Upper lobe of left lung (tissue), 6 donors: Measurements from ENCODE around the gene HAX1. TPM values are rescaled to one million over a fixed set of nuclear protein-coding genes. Genes with fewer than 3 reads are reported as not detected.
"Not testable (repeated sequence)": the region's sequence is repeated elsewhere in the genome, so short reads cannot be mapped to it uniquely, and the experiment has no call there.

Experiments used
- ATAC-seq, 2 donors: fragments of 200-7000 bp; cut with Tn5 transposase; one replicate each; pipeline ENCODE4 v1.9.1; 2022; ENCODE audit warnings: mild to moderate bottlenecking in 2 of 2, moderate library complexity in 2 of 2; ENCODE audit not compliant: low FRiP score in 2 of 2
- DNase-seq, 2 donors: peaks; one replicate each; pipeline ENCODE4 v3.0.0-alpha.2; 2019 to 2020
- H3K27ac ChIP-seq, 4 donors: fragments of 200-600 bp; sonication (generic); one replicate each; pipeline ENCODE4 v1.5.1; 2016 to 2019
- H3K27me3 ChIP-seq, 4 donors: fragments of 200-600 bp; sonication (generic); one replicate each; pipeline ENCODE4 v1.5.1; 2017 to 2019
- H3K36me3 ChIP-seq, 4 donors: fragments of 200-600 bp; sonication (generic); one replicate each; pipeline ENCODE4 v1.5.1; 2016 to 2019
- H3K4me1 ChIP-seq, 4 donors: fragments of 200-600 bp; sonication (generic); one replicate each; pipeline ENCODE4 v1.5.1; 2018 to 2019
- H3K4me3 ChIP-seq, 4 donors: fragments of 200-600 bp; sonication (generic); one replicate each; pipeline ENCODE4 v1.5.1; 2017 to 2019; ENCODE audit warnings: mild to moderate bottlenecking in 2 of 4, moderate library complexity in 1 of 4
- H3K9me3 ChIP-seq, 4 donors: fragments of 200-600 bp; sonication (generic); one replicate each; pipeline ENCODE4 v1.5.1; 2018 to 2019
- EP300 ChIP-seq, 4 donors: sonication (generic); formaldehyde crosslinking; IDR thresholded peaks; one replicate each; pipeline ENCODE4 v1.5.1; 2017; ENCODE audit warnings: antibody characterized with exemption in 4 of 4, control low read depth in 2 of 4
- POLR2A ChIP-seq, 4 donors: fragments of 450-650 bp; IDR thresholded peaks; one replicate each; pipeline ENCODE4 v1.5.1; 2016 to 2017; ENCODE audit warnings: antibody characterized with exemption in 4 of 4, mild to moderate bottlenecking in 2 of 4
- POLR2AphosphoS5 ChIP-seq, 2 donors: sonication (generic); formaldehyde crosslinking; IDR thresholded peaks; one replicate each; pipeline ENCODE4 v1.5.1; 2017; ENCODE audit warnings: antibody characterized with exemption in 2 of 2
- WGBS, 2 donors: methylation state at CpG; one replicate each; pipeline ENCODE4 v1.1.5; 2017 to 2018; 5-methylcytosine and 5-hydroxymethylcytosine counted together
- total RNA-seq, 6 donors: library from RNA; depleted of rRNA in 4 of 6; stranded (reverse); fragments of >200 nt in 4 of 6; gene quantifications; one replicate each; pipeline versions ENCODE4 v1.1.0 to v1.2.1, GENCODE V29; 2016 to 2021
- TF ChIP-seq, protein P1 (sequence below), 6 experiments: fragments of 450-650 bp in 4 of 6; fragments of 200-600 bp in 2 of 6; sonication (generic) in 2 of 6; IDR thresholded peaks; one replicate each; pipeline ENCODE4 v1.5.1; 2016 to 2019; ENCODE audit warnings: antibody characterized with exemption in 6 of 6
- donor health status: DM: no; HTN: no; CAD: no; lungs with moderate emphysema.
- donor health status: DM: no; HTN: yes; CAD: no; lungs with severe emphysema.

HAX1 gene
- total RNA-seq, result 10 to 100 TPM; 48.6 to 98.8 (median 79.7) TPM

DNA sequence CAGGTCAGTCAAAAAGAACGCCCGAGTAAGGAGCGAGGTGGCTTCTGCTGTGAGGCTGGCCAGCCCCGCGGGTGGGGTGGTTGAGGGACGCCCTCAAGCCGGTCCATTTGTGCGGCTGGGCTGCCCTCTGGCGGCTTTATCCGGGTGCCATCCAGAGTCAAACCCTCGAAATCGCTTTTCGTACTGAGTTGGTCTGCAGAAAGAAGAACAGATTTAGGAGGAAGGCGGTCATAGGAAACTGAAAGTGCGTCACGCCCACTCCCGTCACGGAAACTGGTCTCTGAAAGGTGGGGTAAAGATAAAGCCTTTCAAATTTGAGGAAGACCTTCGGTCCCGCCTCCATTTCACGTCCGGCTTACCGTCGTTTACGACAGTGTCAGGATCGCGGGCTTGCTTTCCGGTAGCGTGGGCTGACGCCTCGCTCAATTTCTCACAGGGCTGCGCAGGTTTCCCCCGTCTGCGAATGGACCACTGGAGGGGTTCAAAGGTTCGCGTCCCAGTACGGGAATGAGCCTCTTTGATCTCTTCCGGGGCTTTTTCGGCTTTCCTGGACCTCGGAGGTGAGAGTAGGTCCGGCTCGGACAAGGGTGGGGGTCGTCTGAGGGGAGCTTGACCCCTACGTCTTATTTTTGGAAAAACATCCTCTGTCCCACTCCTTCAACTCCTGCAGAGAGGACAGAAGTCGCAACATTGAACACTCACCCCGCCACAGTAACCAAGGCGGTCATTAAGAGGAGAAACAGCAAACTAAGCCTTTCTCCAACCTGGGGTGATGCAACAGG, at the start of gene HAX1:
Gene HAX1 (plus strand): TSS at position 413 of the 782 bp plus-strand sequence. CDS start 95 bp downstream, at position 508.
- H3K4me1 ChIP-seq, result peaks cover 10 to 20% (median 17%) of the 10 kb centered on the region in 4 donors
- H3K27ac ChIP-seq, result peak within 1 kb of the TSS; percentile 88 to 93 (median 90)
- peaks cover 8 to 57% (median 42%) of the 10 kb centered on the region in 4 donors for H3K36me3 ChIP-seq
- ATAC-seq (peak; percentile 97), DNase-seq (peak; percentile 92 to 94)
- TF ChIP-seq, protein P1, sequence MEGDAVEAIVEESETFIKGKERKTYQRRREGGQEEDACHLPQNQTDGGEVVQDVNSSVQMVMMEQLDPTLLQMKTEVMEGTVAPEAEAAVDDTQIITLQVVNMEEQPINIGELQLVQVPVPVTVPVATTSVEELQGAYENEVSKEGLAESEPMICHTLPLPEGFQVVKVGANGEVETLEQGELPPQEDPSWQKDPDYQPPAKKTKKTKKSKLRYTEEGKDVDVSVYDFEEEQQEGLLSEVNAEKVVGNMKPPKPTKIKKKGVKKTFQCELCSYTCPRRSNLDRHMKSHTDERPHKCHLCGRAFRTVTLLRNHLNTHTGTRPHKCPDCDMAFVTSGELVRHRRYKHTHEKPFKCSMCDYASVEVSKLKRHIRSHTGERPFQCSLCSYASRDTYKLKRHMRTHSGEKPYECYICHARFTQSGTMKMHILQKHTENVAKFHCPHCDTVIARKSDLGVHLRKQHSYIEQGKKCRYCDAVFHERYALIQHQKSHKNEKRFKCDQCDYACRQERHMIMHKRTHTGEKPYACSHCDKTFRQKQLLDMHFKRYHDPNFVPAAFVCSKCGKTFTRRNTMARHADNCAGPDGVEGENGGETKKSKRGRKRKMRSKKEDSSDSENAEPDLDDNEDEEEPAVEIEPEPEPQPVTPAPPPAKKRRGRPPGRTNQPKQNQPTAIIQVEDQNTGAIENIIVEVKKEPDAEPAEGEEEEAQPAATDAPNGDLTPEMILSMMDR (IDR thresholded peaks at IDR 0.05), result peak; percentile 71 to 96 (median 84)
- peak in 2 of 4 donors; percentile 80 to 81 for TF ChIP-seq POLR2A (IDR thresholded peaks at IDR 0.05)
- TF ChIP-seq POLR2AphosphoS5 (IDR thresholded peaks at IDR 0.05), result peak; percentile 92 to 96
- peak in 2 of 4 donors; percentile 36 to 64 for TF ChIP-seq EP300 (IDR thresholded peaks at IDR 0.05)
- 0% methylated on average over 36 to 47 of the region's 47 CpGs for WGBS, 2 donors
- peak within 1 kb of the TSS; percentile 64 to 93 (median 79) for H3K4me3 ChIP-seq
- no peaks in the 10 kb centered on the region for H3K27me3 ChIP-seq
- no peaks in the 10 kb centered on the region for H3K9me3 ChIP-seq

DNA sequence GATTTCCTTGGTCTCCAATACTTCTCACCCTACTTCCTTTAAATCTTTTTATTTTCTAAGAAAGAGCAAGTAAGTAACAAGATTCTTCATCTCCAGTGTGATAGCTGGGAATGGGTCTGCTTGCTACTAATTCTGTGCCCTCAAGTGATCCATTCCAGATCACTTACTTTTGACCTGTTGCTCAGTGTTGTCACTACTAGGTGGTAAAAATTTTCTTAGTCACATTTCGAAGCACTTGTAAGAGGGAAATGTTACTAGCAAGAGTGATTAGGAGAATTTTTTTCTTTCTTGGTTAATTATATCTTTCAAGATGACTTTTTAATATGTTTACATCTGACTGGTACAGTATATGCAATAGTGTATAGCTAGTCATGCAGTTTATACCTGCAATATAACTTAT, 49.5 kb upstream of the HAX1 start:
- DNase-seq, result no peak
- Histone ChIP-seq H3K4me3 (peak overlapping the region in 1 of 4 donors; percentile 70), H3K36me3 (peaks cover 7 to 37% (median 21%) of the 10 kb centered on the region in 4 donors), H3K4me1 (peaks cover 36 to 58% (median 40%) of the 10 kb centered on the region in 4 donors), H3K9me3 (no peaks in the 10 kb centered on the region), H3K27ac (peak overlapping the region in 3 of 4 donors; percentile 50 to 99 (median 98)), H3K27me3 (no peaks in the 10 kb centered on the region)
- WGBS, 2 donors, result 50 to 55% methylated on average over 1 of the region's 1 CpG
- ATAC-seq, result no peak
- TF ChIP-seq, protein P1 (IDR thresholded peaks at IDR 0.05), result no peak
- no peak for TF ChIP-seq POLR2AphosphoS5 (IDR thresholded peaks at IDR 0.05)
- TF ChIP-seq EP300 (IDR thresholded peaks at IDR 0.05), result no peak
- no peak for TF ChIP-seq POLR2A (IDR thresholded peaks at IDR 0.05)

DNA sequence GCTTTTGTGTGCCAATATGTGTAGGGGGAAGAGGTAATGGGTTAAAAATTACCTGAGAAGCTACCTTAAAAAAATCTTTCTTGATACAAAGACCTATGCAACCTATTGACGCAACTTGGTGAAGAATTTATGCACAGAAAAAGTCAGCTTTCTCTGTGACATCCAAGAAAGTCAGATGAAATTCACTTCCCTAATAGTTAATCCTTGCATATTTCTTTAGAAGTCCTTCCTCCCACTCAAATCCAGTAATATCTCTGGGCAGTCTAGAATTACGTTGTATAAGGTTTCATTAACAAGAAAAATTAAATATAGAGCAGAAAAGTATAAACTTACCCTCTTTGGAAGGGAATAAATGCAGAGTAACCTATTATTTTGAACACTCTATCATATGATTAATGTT, 48.8 kb upstream of the HAX1 start:
- DNase-seq (no peak), ATAC-seq (no peak)
- H3K4me1 ChIP-seq, result peaks cover 29 to 51% (median 34%) of the 10 kb centered on the region in 4 donors
- no peaks in the 10 kb centered on the region for H3K27me3 ChIP-seq
- peak overlapping the region in 1 of 4 donors; percentile 50 for H3K27ac ChIP-seq
- H3K36me3 ChIP-seq, result peaks cover 12 to 38% (median 25%) of the 10 kb centered on the region in 4 donors
- H3K4me3 ChIP-seq, result no peak overlapping the region
- no peak for TF ChIP-seq POLR2A (IDR thresholded peaks at IDR 0.05)
- no peak for TF ChIP-seq EP300 (IDR thresholded peaks at IDR 0.05)
- TF ChIP-seq POLR2AphosphoS5 (IDR thresholded peaks at IDR 0.05), result no peak
- TF ChIP-seq, protein P1 (IDR thresholded peaks at IDR 0.05), result no peak
- no peaks in the 10 kb centered on the region for H3K9me3 ChIP-seq
- WGBS, 2 donors, result 57 to 62% methylated on average over 2 of the region's 2 CpGs

DNA sequence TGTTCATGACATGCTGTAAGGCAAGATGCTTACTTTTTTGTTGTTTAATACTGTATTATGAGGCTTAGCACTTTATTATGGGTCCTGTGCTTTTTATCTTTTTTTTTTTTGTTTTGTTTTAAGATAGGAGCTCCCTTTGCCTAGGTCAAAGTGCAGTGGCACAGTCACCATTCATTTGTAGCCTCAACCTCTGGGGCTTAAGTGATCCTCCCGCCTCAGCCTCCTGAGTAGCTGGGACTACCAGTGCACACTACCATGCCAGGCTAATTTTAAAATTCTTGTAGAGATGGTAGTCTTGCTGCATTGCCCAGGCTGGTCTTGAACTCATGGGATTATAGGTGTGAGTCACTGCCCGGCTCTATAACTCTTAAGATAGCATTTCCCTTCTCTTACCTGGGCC, 47.1 kb upstream of the HAX1 start:
- Histone ChIP-seq H3K9me3 (no peaks in the 10 kb centered on the region), H3K36me3 (peaks cover 29 to 55% (median 41%) of the 10 kb centered on the region in 4 donors), H3K27ac (no peak overlapping the region), H3K4me3 (no peak overlapping the region), H3K27me3 (no peaks in the 10 kb centered on the region), H3K4me1 (peaks cover 19 to 38% (median 24%) of the 10 kb centered on the region in 4 donors)
- ATAC-seq (no peak), DNase-seq (no peak)
- TF ChIP-seq POLR2A (IDR thresholded peaks at IDR 0.05) (no peak), EP300 (IDR thresholded peaks at IDR 0.05) (no peak), POLR2AphosphoS5 (IDR thresholded peaks at IDR 0.05) (no peak)
- TF ChIP-seq, protein P1 (IDR thresholded peaks at IDR 0.05), result no peak
- 100% methylated on average over 2 of the region's 2 CpGs for WGBS, 2 donors

DNA sequence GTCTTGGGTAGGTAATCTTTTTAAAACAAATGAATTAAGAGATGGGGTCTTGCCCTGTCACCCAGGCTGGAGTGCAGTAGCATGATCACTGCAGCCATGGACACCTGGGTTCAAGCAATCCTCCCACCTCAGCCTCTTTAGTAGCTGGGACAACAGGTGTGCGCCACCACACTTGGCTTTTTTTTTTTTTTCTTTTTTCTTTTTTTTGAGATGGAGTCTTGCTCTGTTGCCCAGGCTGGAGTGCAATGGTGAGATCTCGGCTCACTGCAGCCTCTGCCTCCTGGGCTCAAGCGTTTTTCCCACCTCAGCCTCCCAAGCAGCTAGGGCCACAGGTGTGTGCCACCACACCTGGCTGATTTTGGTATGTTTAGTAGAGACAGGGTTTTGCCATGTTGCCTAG, 41.3 kb upstream of the HAX1 start:
- H3K27me3 ChIP-seq, ATAC-seq, H3K27ac ChIP-seq, H3K4me1 ChIP-seq, DNase-seq, H3K9me3 ChIP-seq, H3K4me3 ChIP-seq: not testable (repeated sequence)
- H3K36me3 ChIP-seq, result peaks cover 65 to 100% (median 88%) of the 10 kb centered on the region in 4 donors
- WGBS, 2 donors, result 89 to 100% methylated on average over 3 of the region's 3 CpGs

DNA sequence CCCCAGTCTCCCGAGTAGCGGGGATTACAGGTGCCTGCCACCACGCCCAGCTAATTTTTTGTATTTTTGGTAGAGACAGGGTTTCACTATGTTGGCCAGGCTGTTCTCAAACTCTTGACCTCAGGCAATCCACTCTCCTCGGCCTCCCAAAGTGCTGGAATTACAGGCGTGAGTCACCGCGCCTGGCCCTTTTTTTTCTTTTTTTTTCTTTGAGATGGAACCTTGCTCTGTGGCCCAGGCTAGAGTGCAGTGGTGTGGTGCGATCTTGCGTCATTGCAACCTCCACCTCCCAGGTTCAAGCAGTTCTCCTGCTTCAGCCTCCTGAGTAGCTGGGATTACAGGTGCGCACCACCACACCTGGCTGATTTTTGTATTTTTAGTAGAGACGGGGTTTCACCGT, 39.3 kb upstream of the HAX1 start:
- not testable (repeated sequence) for H3K27ac ChIP-seq, ATAC-seq, H3K27me3 ChIP-seq, H3K4me3 ChIP-seq, H3K4me1 ChIP-seq, DNase-seq, H3K9me3 ChIP-seq
- H3K36me3 ChIP-seq, result peaks cover 77 to 100% (median 95%) of the 10 kb centered on the region in 4 donors
- WGBS, 2 donors, result 95 to 96% methylated on average over 12 of the region's 12 CpGs
